Stimulated activated CD4-positive, alpha-beta T cell treated with anti-CD3 and anti-CD28 coated beads, Interleukin-1b, Interleukin-23, amount 100 ng/mL, for 1 hour (primary cell): ENCODE measurements around the gene NPNT.

ENCODE experiments used
- DNase-seq, 2 donors: peaks; one replicate each; pipeline ENCODE4 v3.0.0-alpha.2; 2020; ENCODE audit warnings: low read depth in 2 of 2

NPNT gene

DNA sequence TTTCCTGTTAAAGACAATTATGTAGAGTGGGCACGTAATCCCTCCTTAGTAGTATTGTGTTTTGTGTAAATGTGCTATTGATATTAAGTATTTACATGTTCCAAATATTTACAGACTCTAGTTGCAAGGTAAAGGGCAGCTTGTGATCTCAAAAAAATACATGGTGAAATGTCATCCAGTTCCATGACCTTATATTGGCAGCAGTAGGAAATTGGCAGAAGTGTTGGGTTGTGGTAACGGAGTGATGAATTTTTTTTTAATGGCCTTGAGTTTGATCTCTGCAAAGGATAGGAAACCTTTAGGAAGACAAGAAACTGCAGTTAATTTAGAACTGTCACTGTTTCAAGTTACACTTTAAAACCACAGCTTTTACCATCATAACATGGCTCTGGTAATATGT is 74.3 kb downstream of the NPNT start:
- DNase-seq = no peak

DNA sequence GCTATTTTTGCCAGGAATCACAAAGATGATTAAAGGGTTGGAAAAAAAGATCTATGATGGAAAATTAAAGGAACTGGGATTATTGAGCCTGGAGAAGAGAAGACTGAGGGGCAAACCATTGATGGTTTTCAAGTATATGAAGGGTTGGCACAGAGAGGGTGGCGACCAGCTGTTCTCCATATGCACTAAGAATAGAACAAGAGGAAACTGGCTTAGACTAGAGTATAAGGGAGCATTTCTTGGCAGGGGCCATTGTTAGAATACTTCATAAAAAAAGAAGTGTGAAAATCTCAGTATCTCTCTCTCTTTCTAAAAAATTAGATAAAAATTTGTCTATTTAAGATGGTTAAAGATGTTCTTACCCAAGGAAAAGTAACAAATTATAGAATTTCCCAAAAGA is 75.1 kb downstream of the NPNT start:
- no peak for DNase-seq

DNA sequence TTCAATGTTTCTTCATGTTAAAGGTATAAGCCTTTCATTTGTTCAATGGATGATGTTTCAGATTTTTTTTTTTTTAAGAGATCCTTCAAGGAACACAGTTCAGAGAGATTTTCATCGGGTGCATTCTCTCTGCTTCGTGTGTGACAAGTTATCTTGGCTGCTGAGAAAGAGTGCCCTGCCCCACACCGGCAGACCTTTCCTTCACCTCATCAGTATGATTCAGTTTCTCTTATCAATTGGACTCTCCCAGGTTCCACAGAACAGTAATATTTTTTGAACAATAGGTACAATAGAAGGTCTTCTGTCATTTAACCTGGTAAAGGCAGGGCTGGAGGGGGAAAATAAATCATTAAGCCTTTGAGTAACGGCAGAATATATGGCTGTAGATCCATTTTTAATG is 75.8 kb downstream of the NPNT start:
- no peak for DNase-seq

DNA sequence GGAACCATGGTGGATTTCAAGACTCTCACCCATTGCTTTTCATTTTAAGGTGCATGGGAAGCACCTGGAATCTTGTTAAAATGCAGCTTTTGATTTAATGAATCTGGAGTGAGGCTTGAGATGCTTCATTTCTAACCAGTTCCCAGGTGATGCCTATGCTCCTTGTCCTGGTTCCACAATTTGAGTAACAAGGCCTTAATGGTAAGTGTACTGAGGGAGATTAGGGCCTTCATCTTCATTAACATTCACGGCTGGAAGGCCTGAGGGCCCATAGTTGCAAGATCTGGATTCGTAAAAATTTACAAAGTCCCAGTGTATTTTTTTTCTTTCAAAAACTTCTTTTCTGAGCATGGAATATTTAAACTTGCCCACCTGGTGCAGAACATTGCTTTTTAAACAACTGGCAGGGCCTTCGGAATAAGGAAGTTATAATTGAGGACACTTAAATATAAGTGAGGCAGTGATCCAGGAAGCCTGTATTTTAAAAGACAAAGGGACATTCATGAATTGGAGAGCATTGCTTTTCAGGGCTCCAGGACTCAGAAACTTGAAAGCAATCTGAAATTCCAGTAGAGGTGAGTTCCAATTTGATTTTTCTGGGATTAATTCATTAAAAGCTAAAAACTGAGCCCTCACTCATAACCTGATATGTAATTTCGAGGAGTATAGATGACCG is 77.8 kb downstream of the NPNT start:
- DNase-seq = no peak

DNA sequence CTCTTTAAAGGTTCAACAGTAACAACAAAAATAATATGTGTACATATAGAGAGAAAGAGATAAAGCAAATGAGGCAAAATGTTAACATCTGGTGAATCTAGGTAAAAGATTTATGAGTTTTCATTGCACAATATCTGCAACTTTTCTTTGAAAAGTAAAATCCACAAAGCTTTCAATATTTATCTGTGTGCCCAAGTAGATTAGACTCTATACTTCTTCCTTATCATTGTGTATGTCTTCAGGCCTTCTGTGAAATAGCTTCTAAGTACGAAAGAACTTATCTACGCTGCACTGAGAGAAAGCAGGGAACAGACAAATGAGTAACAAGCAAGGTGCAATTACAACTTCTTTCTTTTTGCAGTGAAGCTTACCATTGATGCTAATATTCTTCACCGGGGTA is 81.6 kb downstream of the NPNT start:
- no peak for DNase-seq

DNA sequence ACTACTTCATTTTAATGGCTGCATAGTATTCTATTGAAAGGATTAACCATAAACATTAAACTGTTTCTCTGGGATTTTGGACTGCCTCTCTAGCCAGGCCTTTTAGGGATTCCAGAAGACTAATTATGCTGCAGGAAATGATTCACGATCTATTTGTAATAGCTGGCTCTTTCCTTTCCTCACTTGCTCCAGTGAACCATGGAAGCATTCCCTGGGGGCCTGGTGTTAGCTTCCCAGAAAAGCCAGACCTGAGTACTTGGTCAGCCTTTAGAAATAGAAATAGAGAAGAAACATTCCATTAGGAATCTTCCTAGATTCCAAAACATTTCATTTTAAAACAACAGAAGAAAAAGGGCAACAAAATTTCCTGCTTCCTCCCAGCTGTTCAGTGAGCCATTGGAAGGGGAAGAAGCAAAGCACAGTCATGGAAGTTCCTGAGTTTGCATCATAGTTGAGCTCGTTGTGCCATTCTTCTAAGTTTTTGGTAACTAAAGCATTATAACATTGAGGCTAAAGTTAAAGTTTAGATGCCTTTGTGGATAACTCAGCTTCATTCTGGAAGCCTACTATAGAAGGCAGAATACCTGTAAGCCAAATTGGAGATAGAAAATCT is 83.5 kb downstream of the NPNT start:
- no peak for DNase-seq

DNA sequence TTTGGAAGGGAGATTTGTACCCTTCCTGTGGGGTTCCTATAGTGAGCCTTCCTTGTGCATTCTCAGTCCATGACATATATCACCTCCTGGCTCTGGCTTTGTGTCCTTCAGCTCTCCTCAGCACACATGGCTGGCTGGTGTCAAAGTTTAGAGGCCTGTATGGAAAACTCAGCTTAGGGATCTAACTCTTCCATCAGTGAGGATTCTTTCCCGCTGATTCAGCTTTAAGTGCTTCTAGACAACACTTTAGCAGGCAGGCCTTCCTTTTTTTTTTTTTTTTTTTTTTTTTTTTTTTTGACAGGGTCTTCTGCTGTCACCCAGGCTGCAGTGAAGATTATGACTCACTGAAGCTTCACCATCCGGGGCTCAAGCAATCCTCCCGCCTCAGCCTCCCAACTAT is 84.2 kb downstream of the NPNT start:
- DNase-seq = no peak

DNA sequence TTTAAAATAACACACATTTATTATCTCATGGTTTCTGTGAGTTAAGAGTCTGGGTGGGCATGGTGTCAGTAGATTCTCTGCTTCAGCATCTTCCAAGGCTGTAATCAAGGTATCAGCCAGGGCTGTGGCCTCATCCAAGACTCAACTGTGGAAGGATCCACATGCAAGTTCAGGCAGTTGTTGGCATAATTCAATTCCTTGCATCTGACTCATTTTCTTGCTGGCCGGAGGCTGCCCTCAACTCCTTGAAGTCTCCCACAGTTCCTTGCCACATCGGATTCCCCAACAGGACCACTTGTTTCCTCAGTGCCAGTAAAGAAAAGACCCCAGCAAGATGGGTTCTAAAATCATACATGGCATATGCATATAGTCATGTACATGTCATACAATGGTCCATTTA is 93.4 kb downstream of the NPNT start:
- DNase-seq = no peak

DNA sequence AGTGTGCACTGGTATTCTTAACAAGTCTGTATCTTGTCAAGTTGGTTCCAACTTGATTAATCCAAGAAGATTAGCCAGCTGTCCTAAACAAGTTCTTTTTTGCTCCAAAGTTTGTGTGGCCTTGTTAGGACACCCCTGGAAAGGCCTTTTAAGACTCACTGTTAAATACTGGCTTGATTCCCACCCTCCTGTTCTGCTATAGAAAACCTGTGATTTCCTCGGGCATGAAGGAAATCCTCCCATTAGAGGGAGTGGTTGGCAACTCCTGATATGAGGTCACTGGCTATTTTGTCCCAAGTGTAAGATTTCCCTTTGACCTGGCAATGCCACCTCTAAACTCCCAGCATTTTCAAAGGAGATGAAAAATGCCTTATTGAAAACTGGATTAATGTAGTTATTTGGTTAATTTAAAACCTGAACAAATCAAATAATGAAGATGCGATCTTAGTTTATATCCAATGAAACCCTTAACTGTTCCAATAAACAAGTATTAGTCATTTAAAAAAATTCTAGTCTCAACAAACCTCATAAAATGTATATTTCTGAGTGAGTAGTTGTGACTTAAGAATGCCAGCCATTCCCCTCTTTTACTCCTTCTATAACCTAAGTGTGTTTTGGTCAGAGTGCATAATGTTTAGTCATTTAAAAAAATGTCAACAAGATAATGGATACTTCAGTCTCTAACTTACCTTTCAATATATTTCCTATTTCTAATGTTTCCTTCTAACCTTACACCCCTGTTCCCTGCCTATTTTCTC is 94.4 kb downstream of the NPNT start:
- no peak for DNase-seq

DNA sequence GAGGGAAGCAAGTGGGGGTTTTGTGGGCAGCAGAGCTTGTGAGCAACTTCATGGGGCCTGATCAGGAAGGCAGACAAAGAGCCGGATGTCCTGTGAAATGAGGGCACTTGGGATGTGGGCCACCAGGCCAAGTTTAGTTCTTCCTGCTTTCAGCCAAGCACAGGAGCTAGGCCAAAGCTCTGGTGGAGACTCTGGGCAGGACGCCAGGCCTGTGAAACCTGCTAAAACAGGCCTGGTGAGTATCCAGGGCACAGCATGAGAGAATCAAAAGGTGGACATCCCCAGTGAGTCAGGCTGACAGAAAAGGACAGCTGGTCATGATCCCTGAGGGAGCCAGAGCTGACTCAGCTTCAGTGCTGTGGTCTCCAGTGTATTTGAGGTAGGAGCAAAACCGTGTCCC is 95.7 kb downstream of the NPNT start:
- DNase-seq = no peak

DNA sequence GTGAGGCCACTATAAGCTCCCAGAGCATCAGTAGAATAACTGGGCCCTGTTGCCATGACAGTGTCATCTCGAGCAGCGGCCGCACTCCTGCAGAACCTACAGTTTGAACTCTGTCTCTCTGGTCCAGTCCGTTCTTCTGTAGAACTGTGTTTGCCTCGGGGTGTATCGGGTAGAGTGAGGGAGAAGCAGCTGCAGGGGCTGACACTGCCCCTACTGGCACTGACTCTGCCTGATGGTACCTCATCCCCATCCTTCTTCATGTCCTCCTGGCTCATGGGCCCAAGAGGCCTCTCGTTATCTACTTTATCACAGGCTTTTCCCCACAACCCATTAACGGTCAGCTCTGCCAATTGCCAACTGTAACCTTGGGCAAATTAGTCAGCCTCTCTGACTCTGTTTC is 96.5 kb downstream of the NPNT start:
- no peak for DNase-seq

DNA sequence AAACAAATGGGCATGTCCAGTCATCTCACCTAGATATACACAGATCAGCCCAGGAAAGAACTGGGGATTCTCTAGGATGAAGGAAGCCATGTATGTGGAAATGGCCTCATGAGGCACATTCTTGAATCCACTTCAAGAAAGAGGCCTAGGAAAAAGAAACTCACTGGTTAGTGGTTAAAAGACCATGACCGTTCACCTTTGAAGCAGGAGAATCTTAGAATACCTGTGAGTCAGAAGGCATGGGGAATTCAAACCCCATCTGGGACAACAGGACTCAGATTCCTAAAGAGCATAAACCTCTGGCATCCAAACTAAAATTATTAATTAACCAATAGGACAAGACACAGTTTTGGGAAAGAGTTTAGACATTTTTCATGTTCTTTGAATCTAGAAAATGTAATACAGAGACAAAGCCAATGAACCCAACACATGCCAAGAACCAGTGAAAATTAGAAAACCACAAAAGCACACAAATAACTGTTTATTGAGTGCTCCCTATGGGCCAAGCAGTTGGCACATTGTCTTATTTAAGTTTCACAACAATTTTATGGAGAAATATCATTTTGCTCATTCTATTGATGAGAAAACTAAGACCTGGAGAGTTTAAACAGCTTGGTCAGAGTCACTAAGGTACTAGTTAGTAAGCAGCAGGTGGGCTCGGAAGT is 97.5 kb downstream of the NPNT start:
- no peak for DNase-seq

DNA sequence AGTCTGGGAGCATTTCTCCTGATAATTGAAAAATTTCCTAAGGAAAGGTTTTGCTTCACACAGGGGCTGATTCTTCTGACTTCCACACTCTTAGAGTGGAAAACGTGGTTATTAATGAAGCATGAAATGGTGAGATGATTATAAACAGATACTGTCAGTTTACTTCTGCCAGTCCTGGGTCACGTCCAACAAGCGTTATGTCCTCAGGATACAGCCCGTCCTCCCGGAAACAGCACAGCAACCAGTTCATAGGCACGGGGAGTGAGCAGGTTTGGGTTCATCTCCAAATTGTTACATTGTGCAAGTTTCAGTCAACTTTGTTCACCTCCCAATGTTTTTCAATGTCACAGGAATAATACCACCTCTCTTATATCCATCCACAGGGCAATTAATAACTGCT is 98.8 kb downstream of the NPNT start:
- DNase-seq = no peak

DNA sequence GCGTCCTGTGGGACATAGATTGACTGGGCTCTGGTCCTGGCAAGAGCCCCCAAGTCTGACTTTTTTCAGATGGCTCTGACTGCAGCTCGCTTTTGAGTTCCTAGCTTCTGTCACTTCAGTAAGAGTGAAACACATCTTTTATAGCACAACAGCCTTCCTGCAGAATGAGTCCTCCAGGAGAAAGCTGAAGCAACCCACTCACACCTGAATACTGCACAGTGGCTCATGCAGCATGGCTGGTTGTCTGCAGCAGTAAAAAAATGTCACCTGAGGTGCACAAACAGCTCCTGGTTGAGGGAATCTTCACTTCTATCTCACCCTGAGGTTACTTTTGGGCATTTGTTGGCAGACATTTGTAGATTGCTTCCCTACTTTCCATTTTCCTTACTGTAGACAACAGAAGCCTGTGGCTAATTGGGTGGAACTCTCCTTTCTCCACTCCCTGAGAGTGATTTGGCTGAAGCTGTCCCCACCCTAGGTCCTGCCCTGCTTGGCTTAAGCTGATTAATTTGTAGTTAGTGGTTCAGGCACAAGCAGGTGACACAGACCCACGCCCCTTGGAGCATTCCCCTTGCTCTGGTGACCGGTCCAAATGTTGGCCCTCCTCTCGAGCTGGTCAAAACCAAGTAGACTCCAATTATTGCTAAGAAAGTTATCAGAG is 99.7 kb downstream of the NPNT start:
- DNase-seq = no peak

DNA sequence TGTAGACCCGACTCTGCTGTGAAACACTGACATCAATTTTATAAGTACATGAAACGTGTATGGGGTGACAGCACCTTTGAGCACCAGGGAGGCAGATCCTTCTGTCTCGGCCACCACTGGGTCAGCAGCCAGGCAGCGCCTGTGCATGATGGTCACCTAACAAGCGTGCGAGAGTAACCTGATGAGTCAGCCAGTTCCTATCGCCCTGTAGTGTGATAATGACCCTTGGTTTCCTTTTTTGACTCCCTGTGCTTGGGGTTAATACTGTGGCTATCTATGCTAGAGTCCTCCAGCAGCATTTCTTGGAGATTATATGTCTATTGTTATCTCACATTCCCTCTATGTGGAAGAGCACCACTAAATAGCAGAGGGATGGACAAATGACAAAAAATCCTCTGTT is 101.6 kb downstream of the NPNT start:
- DNase-seq = no peak

DNA sequence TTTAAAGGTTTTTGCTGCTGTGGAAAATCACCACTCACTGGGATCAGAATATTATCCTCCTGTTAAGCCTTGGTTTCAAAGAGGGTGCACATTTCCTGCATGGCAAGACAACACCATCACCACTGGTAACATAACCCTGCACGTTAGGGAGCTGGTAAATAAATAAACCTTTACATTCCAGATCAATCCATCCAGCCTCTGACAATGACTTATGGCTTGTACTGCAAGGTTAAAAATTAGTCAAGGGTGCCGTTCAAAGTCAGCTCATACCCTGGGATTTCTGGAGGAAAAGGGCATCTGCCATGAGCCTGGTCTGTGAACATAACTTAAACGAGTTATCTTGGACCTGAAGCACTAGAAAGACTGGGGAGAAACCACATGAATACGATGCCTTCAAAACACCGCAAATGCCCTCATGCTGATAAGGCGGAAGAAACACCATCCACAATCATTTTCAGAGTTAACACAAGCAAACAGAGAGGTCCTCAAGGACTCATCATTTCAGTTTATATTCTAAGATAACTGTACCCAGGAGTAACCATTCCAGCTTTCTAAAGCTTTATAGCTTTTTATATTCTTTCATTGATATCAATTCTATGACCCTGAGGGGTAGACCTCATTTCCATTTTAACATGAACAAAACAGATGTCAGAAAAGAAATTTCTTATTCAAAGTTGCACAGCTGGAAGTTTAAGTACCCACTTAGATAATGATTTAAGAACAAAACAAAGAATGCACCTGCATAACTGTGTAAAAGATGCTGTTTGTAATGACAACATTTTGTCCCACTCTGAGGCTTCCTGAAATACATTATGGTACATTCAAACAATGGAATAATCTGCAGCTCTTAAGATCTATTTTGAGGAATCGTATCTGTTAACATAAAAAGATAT is 103.1 kb downstream of the NPNT start:
- DNase-seq = no peak

DNA sequence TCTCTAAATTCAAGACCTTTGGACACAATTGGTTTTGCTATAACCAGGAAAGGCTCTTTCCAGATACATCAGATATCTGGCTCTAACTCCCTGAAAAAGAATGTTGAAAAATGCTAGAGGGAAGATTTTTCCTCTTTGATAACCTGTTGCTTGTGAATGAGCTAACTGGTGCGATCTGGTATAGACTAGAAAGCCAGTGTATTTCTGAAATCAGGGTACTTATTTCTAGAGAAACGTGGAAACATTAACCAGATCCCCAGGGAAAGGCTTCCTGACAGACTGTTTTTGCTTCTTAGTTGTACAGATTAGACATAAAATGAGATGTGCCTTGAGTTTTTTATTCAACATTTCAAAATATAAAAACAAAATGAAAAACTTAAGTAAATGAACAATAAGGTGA is 107.7 kb downstream of the NPNT start:
- no peak for DNase-seq

DNA sequence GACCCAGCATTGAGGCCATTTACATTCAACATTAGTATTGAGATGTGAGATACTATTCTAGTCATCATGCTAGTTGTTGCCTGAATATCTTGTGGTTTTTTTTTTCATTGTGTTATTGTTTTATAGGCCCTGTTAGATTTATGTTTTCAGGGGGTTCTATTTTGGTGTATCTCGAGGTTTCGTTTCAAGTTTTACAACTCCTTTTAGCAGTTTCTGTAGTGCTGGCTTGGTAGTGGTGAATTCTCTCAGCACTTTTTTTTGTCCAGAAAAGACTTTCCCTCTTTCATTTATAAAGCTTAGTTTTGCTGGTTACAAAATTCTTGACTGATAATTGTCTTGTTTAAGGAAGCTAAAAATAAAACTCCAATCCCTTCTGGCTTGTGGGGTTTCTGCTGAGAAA is 115.5 kb downstream of the NPNT start:
- DNase-seq = no peak

DNA sequence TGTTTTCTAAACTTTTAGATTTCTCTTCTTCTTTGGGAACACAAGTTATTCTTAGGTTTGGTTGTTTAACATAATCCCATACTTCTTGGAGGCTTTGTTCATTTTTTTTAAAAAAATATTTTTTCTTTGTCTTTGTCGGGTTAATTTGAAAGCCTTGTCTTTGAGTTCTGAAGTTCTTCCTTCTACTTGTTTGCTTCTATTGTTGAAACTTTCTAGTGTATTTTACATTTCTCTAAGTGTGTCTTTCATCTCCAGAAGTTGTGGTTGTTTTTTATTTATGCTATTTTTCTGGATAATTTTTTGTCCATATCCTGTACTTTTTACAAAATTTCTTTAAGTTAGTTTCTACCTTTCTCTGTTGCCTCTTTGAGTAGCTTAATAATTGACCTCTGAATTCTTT is 116.1 kb downstream of the NPNT start:
- DNase-seq = no peak

DNA sequence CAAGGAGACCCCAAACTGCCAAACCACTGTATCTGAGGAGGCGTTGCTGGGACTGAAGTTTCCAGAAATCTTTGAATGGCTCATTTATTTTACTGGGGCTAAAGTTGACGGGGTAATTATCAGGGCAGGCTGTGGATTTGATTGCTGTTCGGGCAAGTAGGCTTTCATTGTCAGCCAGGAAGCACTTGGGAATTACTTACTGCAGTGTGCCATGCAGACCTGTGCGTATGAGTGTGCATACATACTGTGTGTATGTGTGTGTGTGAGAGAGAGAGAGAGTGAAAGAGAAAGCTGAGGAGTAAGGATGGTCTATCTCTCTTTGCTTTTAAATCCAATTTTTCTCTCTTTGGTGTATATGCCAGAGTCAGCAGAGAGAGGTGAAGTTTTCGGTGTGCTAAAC is 122.7 kb downstream of the NPNT start:
- no peak for DNase-seq

DNA sequence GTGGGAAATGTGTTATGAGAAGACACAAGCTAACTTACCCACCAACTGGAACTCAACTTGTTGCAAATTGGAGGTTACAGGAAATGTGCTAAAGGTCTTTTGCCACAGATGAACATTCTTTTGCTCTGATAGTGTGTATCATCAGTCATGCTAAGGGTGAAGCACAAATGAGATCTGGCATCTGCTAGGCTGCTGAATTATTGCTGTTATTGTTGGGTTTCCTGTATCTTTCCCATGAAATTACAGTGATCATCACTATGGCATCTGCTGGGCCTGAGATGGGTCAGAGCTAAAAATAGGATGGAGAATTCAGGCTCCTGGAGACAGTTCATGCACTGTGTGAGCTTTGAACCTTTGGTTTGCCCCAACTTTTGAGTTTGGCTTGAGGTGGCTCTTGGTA is 124.5 kb downstream of the NPNT start:
- no peak for DNase-seq
